Loucy (cell line): ENCODE data around the gene CHRNA3.

Source experiments
- CTCF ChIP-seq: fragments of 200-600 bp; sonication (generic); conservative IDR thresholded peaks from 2 replicates; pipeline ENCODE4 v1.5.1; 2014; ENCODE audit warnings: mild to moderate bottlenecking, antibody characterized with exemption, low read length
- EZH2phosphoT487 ChIP-seq: fragments of 200-600 bp; IDR thresholded peaks from 2 replicates; pipeline ENCODE4 v1.6.1; 2018; ENCODE audit warnings: antibody characterized with exemption, mild to moderate bottlenecking, moderate library complexity, borderline replicate concordance

DNA sequence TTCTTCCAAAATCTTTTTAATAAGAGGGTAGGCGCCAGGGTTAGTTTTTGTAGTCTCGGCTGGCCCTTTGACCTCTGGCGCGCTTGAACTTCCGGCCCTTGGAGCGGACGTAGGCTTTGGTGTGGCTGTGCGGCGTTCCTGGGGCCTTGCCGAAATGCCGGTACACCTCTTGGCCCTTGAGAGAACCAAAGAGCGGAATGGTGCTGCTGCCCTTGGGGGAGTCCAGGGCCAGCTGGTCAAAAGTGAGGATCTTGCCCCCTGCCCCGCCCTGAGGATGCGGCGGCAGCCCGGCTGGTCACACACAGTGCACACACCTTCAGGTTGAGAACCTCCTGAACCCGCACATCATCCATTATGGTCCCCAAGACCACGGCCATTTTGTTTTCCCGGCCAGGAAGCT is 40.2 kb upstream of the CHRNA3 start:
- TF ChIP-seq CTCF (no peak), EZH2phosphoT487 (no peak)
